GM18867 (cell line): ENCODE data around the gene SPAG16.
A peak's percentile ranks its signal among the peaks of the same experiment; 100 is the strongest.

ENCODE experiments used
- ATAC-seq: cut with Tn5 transposase; IDR thresholded peaks from one replicate; pipeline ENCODE4 v1.9.1; 2021; ENCODE audit warnings: mild to moderate bottlenecking, moderate library complexity; ENCODE audit not compliant: unreplicated experiment

The SPAG16 gene

DNA sequence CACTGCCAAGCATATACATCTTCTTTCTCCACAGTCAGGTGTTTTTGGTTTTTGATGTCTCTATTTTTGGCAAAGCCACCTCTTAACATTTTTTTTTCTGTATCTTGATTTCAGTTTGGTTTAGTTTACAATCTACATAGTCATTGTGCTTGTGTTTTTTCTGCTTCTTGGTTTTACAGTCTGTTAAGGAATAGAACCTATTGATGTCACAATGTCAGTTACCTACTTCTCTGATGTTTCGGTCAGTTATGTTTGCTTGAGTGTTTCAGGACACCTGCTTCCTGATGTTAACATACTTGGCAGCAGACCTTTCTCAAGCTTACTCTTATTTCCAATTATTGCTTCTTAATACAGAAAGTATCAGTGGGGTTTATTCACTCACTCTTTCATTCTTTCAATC lies 253.3 kb downstream of the SPAG16 start:
- ATAC-seq, result no peak

- no peak for ATAC-seq
Measured at GRCh38 chr2:213544940-213545339, 260.7 kb downstream of the SPAG16 start.

DNA sequence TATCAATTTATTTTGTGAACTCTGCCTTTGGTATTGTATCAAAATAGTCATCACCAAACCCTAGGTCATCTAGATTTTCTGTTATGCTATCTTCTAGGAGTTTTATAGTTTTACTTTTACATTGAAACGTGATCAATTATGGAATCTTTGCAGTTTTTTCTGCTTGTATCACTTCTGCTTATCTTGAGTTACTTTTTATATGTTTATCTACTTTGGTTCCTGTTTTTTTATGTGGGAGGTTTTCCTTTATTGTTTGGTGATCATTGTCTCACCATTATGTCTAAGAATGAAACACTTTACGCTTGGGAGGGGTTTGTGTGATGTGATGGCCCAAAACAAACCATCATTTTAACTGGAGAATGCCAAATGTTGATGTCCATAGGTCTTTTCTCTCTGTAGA lies 261.2 kb downstream of the SPAG16 start:
- ATAC-seq, result no peak

DNA sequence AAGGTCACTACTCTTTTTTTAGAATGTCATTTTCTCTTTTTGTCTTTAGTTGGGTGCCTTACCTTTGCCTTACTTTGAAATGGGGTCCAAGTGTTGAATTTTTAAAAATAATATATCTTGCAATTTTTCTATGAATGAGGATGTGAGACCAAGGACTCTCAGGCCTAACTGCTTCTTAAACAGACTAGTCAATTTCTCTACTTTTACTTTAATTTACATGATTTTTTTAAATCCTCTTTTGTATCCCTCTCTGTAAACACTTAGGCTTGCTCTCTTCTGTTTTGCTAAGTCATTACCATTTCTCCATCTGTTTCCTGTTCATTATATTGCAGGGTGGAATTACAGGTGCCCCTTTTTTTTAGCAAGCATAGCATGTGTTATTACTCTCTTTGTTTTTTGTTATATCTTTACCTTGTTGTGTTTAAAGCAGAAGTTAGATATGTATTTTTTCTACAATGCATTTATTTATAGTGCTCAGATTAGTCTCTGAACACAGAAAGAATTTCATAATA lies 261.8 kb downstream of the SPAG16 start:
- no peak for ATAC-seq

- ATAC-seq, result no peak
Measured at GRCh38 chr2:213551526-213551925, 267.3 kb downstream of the SPAG16 start.

DNA sequence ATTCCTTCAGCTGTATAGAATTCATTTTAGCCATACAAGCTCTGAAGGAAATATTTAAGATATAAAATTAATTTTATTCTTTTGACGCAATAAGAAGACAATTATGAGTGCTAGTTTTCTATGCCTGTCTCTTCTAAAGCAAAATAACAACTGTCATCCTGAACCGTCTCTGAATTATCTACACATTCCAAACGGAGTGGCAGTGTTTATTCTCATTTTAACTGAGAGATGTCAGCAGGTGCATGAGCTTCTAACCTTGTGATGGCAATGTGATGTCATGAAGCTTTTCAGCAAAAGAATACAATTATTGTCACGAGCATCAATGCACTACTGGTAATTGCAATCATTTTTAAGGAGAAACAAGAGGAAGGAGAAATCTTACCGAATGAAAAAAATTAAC lies 274.8 kb downstream of the SPAG16 start:
- ATAC-seq, result no peak

GRCh38 chr2:213561759-213562158 lies 277.5 kb downstream of the SPAG16 start:
- ATAC-seq, result no peak

DNA sequence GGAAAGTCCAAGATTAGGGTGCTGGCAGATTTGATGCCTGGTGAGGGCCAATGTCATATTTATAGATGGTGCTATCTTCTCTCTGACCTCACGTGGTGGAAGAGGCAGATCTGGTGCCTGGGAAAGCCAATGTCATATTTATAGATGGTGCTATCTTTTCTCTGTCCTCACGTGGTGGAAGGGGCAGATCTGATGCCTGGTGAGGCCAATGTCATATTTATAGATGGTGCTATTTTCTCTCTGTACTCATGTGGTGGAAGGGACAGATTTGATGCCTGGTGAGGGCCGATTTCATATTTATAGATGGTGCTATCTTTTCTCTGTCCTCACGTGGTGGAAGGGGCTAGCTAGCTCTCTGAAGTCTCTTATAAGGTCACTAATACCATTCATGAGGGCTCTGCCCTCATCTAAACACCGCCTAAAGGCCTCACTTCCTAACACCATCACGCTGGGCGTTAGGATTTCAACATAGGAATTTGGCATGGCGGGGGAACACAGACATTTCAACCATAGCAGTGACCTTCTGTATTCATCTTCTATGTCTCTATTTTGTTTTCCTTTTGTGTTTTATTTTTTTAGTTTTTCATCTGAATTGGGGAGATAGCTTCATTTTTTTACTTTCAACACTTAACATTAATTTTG lies 278.4 kb downstream of the SPAG16 start:
- ATAC-seq, result no peak

DNA sequence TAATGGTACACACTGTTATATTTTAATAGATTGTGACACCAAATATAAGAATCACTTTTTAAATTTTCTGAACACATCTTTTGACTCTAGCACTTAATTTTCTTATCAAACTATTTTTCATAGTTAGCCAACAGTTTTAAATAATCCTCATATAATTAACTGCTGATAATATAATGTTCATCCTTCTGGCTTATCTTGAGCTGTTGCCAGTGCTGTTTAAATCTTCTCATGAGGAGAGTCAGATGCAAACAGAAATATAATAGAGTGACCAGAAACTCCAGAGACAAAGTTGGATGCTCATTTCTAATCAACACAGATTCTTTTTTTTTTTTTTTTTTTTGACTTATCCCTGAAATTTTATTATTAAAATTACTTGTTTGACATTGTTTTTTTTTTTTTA lies 282.6 kb downstream of the SPAG16 start:
- ATAC-seq, result no peak

- no peak for ATAC-seq
Measured at GRCh38 chr2:213609570-213610170, 325.4 kb downstream of the SPAG16 start.

- peak; percentile 70 for ATAC-seq
Measured at GRCh38 chr2:213627054-213627710, 342.9 kb downstream of the SPAG16 start.

- ATAC-seq, result peak; percentile 42
Measured at GRCh38 chr2:213627835-213628460, 343.7 kb downstream of the SPAG16 start.

GRCh38 chr2:213640738-213641425 lies 356.6 kb downstream of the SPAG16 start:
- no peak for ATAC-seq

GRCh38 chr2:213644926-213645325 lies 360.7 kb downstream of the SPAG16 start:
- ATAC-seq, result no peak

GRCh38 chr2:213649176-213649575 lies 364.9 kb downstream of the SPAG16 start:
- ATAC-seq, result no peak

GRCh38 chr2:213664817-213665216 lies 380.6 kb downstream of the SPAG16 start:
- ATAC-seq, result no peak

DNA sequence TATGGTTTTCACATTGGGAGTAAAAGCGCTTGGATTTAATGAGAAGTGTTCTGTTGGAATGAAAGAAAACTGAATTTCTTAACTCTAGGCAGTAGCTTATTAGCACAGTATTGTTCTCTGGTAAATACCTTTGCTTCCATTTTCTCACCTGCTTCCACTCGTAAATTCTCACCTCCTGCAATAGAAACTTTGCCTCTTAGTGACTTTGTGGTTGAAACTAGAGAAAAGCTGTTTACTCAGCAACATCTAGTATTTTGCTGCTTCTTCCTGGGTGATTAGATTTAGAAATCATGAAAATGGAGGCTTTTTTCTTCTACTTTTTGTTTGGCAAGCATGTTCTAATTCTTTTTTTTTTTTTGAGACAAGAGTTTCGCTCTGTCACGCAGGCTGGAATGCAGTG lies 385.4 kb downstream of the SPAG16 start:
- ATAC-seq, result peak; percentile 52

DNA sequence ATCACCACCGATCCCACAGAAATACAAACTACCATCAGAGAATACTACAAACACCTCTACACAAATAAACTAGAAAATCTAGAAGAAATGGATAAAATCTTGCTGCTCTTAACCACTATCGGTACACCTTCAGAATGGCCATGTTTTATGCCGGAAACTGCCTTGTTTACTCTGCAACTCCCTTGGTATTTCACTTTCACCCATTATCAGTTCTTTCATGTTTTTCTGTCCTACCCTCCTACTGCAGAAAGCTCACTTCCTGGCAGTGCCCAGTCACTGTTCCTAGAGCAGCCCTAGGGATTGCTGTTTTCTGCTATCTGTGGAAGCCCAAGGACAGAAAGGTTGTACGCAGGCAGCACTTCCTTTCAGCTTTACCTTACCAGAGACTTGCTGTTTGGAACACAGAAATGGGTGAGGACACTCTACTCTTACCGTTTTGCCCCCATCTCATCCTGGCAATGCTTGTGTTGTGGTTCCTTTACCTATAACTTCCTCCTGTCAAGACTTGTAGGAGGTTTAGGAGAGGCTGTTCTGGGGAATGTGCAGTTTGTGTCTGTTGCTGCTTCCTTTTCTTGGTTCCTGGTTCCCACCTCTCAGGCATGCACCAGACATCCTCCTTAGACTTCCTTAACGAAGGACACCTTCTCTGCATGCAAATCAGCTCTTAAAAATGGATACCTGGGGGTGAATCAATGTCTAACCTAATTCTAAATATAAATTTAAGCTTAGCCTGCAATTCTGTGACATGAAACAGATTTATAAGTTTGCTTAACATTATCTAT lies 394.4 kb downstream of the SPAG16 start:
- ATAC-seq, result peak; percentile 89

- ATAC-seq, result no peak
Measured at GRCh38 chr2:213679894-213680293, 395.6 kb downstream of the SPAG16 start.

DNA sequence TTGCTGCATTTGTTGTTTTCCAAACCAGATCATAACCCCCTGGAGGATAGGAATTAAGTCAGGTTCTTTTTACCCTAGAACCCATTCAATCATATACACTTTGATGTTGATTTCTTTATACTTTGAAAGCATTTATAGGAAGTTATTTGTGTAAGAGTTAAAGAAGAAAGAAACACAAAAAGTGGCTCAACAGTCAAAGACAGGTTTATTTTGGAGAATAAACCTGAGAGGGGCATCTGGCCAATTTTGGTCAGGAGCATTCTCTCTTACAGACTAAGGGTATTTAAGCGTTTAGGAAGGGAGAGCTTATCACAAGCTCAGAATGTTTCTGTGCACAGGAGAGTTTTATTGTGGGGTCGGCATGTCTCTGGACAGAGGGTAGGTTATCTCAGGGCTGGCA lies 398.0 kb downstream of the SPAG16 start:
- ATAC-seq, result no peak
